DMS114 treated with DMSO at 0.1 percent for 48 hours (cell line): ENCODE data around the gene SYTL3.

ENCODE experiments used
- DNase-seq: peaks from one replicate; lab custom pipeline; 2025; ENCODE audit not compliant: unreplicated experiment; lab: John Stamatoyannopoulos, UW

Gene SYTL3

GRCh38 chr6:158717341-158718330 lies 67.8 kb downstream of the SYTL3 start:
- DNase-seq = no peak

DNA sequence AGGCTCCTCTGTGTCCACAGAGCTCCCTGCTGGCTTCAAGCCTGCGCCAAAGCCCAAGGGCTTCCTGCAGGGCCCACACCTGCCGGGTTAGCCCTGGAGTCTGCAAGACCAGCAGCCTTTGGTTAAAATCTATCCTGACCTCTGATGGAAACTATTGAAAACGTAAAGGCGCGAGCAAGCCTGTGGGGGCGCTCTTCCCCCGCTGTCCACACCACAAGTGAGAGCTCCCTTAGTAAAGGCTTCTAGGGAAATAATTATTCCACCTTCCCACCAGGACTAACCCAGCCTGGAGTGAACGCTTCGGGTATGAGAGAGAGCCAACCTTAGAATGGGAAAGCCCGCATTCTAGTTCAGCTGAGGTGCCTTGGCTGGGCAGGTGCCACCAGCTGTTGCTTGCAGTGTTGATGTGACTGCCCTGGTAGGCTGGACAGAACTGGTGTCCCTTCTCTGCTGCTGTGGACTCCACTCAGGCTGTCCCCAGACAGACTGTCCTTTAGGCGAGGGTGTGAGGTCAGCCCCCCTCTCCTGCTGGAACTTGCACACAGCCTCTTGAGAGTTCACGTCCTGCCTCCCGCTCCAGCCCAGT lies 68.7 kb downstream of the SYTL3 start:
- DNase-seq = no peak

DNA sequence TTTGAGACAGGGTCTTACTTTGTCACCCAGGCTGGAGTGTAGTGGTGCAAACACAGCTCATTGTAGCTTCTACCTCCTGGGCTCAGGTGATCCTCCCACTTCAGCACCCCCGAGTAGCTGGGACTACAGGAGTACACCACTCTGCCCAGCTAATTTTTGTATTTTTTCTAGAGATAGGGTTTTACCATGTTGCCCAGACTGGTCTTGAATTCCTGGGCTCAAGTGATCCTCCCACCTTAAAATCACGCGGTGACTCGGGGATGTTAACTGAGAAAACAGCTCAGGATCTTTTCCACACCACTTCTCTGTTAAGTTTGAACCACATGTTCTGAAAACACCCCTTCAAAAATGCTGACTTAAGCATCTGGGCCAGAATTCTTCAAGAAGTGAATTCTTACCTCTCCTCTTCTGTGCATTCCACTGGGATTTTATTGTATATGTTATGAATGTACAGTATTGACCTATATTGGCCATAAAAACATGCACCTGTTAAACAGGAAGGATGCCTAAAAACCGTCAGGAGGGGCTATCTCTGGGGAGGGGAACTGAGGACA lies 72.4 kb downstream of the SYTL3 start:
- DNase-seq = no peak

- no peak for DNase-seq
Observed at GRCh38 chr6:158725704-158726103, 75.8 kb downstream of the SYTL3 start.

DNA sequence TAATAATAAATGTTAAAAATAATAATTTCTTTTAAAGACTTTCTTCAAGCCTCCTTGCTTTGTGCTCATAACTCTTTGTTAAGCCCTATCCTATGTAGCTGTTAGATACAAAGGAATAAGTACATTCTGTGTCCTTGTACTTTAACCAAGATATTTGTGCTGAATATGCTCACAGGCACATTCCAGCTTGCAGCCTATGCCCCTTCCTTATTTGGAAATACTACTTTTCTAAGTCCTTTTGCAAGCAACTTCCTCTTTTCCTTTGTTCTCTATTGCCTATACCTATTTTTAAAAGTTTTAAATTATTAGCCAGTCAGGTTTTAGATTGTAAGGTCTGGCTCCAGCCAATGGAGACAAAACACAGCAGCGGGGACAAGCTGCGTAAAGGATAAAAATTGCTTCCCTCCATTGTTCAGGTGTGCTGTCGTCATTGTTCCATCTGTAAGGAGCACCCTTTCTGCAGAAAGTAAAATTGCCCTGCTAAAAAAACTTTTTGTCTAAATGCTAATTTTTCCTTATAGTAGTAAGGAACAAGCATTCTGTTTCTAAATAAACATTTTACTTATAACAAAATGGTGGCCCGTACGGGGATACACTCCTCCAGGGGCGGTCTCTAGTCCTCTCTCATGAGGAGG lies 80.2 kb downstream of the SYTL3 start:
- DNase-seq = no peak

DNA sequence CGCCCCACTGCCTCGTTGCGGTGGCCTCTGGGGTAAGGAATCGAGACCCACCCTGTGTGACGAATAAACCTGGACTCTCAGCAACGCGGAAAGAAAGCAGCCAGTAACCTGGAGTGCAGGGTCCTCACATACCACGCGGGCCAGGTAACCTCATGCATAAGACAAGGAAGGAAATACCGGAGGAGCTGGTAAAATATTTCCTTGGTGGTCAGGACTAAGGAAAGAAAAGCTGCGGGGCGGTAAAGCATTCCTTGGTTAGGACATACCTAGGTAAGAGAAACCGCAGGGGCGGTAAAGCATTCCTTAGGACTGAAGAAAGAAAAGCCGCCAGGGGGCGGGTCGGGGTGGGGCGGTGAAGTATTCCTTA lies 80.7 kb downstream of the SYTL3 start:
- no peak for DNase-seq

DNA sequence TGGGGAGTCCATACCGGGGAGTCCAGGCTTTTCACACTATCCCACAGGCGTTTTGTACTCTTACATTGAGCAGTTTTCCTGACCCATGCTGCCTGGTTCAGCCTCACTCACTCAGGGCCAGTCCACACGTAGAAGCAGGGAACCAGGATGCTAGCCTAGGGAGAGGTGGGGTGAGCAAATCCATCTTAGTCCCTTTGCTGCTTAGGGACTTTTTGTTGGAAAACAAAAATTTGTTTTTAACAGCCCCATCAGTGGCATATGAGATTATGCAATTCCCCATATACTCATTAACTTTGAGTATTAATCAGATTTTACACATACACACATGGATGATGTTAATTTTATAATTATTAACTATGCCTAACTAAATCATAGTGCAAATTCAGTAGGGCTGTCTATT lies 85.2 kb downstream of the SYTL3 start:
- DNase-seq = no peak

- DNase-seq = no peak
Observed at GRCh38 chr6:158737082-158737709, 87.3 kb downstream of the SYTL3 start.

GRCh38 chr6:158737710-158738615 lies 88.1 kb downstream of the SYTL3 start:
- no peak for DNase-seq

GRCh38 chr6:158739673-158740072 lies 89.8 kb downstream of the SYTL3 start:
- no peak for DNase-seq

DNA sequence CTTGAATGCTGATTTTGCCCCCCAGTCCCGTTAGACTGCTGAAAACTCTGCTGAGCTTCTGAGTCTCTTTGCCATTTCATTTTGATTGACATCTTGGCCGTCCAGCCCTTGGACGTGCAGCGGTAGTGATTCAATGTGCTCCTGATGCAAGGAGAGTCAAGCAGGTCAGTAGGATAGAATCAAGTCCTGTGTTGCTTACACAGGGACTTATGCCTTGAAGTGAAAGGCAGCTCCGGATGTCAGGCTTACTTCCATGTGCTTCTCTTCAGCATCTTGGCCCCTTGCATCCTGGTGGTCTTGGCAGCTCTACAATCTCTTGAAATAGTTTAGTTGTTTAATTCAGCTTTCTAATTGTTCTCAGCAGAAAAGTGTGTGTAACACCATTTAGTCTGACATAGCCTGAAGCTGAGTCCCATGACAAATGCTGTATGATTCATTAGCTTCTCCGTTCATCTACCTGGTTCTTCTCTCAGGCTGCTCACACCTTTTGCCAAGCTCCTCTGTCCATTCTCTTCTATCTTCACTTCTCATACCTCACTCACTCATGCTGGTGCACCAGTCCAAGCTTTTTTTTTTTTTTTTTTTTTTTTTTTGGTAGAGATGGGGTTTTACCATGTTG lies 93.3 kb downstream of the SYTL3 start:
- DNase-seq = no peak

DNA sequence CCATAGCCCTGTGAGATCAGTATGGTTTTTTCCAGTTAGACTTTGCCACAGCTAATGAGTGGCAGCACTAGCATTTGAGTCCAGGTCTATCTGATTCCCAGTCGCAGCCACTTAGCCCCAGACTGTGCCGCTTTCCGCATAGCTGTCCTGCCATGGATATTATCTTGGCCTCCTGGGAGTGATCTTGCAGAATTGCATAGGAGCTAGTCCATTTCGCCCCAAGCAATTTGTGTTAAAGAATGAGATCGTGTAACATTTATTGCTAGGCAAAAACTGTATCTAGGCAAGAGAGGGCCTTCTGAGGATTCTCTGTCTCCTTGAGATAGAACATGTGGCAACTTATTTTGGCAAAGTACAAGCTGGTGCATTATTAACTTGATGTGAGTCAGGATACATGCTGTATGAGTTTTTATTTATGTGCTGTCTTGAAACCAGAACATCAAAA lies 95.2 kb downstream of the SYTL3 start:
- DNase-seq = no peak

DNA sequence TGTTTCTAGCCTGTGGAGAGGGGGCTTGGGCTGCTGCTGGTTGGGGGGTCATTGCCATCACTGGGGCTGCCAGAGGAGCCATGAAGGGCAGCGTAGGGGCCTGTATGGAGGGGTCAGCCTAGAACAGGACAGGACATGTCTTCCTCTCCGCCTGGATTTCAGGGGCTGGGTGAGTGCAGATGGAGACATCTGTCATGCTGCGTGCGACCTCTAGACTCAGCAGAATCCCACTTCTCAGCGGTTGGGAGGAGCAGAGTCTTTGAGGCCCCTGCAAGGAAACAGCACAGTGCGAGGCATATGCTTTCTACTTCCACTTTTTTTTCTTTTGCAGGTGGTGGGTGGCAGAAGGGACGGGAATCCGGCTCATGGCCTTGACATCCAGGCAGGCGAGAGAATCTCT lies 101.4 kb downstream of the SYTL3 start:
- no peak for DNase-seq

- no peak for DNase-seq
Observed at GRCh38 chr6:158751921-158752320, 102.1 kb downstream of the SYTL3 start.

DNA sequence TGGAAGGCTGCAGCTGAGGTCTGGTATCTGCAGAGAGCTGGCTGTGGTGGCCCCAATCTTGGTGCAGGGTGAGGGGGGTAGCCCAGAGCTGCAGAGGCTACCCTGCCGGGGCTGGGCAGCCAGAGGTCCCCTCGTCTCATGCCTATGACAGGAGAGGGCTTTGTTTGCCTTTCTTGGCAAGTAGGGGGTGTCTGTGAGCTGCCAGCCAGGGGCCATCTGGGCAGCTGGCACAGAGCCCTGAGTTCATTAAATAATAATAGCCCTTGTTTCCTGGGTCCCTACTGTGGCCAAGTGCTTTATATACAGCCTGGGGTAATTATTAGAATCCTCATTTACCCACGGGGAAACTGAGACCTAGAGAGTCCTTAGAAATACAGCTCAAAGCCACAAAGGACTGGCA lies 102.8 kb downstream of the SYTL3 start:
- no peak for DNase-seq

DNA sequence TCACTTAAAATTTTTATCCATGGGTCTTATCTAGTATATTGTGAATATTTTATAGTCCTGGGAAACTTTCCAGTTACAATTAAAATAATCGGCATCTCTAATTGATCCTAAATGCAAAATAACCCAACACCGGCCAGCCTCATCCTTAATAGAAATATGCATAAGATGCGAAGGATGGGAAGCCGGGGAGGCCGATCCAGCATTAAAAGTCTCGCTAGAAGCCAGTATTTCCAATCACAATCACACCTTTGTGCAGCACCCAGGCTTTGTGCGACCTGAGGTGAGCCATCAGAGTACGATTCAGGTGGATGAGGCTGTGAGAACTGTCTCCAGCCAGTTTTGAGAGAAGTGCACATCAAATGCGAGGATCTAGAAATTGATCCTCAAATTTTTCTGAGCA lies 104.0 kb downstream of the SYTL3 start:
- DNase-seq = no peak

GRCh38 chr6:158754738-158755137 lies 104.9 kb downstream of the SYTL3 start:
- no peak for DNase-seq

DNA sequence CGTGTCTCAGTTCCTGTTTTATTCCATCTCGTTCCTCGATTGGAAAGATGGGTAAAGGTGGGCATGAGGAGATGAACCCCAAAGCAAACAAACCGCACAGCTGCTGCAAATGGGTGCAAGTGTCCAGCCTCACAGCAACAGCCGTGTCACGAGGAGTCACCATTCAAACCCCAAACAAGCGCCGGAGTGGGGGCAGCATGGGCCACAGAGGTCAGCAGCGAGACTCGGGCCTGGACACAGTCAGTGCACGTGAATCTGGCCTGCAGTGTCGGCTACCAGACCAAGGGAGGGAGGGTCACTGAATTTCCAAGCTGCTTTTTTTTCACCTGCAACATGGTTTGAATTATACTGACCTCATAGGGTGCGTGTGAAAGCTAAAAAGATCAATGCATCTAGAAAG lies 105.8 kb downstream of the SYTL3 start:
- DNase-seq = no peak

DNA sequence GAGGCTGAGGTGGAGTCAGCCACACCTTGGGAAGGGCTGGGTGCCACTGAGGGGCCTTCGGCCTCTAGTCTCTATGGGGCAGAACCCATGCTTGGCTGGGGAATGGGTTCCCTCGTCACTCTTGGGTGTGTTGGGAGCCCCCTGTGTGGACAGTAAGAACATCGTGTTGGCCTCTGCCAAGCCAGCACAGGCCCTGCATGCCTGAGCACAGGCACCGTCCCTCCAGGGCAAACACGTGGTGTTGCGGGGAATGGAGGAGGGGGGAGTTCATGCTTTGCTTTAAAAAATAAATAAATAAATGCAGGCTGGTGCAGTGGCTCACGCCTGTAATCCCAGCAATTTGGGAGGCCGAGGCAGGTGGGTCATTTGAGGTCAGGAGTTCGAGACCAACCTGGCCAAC lies 106.3 kb downstream of the SYTL3 start:
- DNase-seq = no peak
